ENCODE results near the gene TTYH3.

Gene TTYH3

GRCh38 chr7:2643386-2644219 lies 11.8 kb downstream of the TTYH3 start:
- peaks cover 10% of the 10 kb centered on the region for H3K4me1 Mint-ChIP-seq (ENCODE audit: low read depth)
- no peak overlapping the region for H3K27ac Mint-ChIP-seq
- no peaks in the 10 kb centered on the region for H3K9me3 Mint-ChIP-seq
- H3K27me3 Mint-ChIP-seq (ENCODE audit: low read depth), result no peaks in the 10 kb centered on the region
- H3K4me3 Mint-ChIP-seq, result no peak overlapping the region
- no peaks in the 10 kb centered on the region for H3K36me3 Mint-ChIP-seq (ENCODE audit: low read depth)

- Mint-ChIP-seq H3K36me3 (ENCODE audit: low read depth) (no peaks in the 10 kb centered on the region), H3K27me3 (ENCODE audit: low read depth) (no peaks in the 10 kb centered on the region), H3K4me1 (ENCODE audit: low read depth) (peaks cover 10% of the 10 kb centered on the region), H3K9me3 (no peaks in the 10 kb centered on the region), H3K27ac (no peak overlapping the region), H3K4me3 (no peak overlapping the region)
Observed at GRCh38 chr7:2644220-2644561, 12.4 kb downstream of the TTYH3 start.

GRCh38 chr7:2644562-2645273 lies 12.9 kb downstream of the TTYH3 start:
- Mint-ChIP-seq H3K27ac (peak overlapping the region; percentile 65), H3K4me1 (ENCODE audit: low read depth) (peaks cover 10% of the 10 kb centered on the region), H3K36me3 (ENCODE audit: low read depth) (no peaks in the 10 kb centered on the region), H3K9me3 (no peaks in the 10 kb centered on the region), H3K4me3 (peak overlapping the region; percentile 37), H3K27me3 (ENCODE audit: low read depth) (no peaks in the 10 kb centered on the region)

GRCh38 chr7:2645274-2645868 lies 13.6 kb downstream of the TTYH3 start:
- Mint-ChIP-seq H3K4me1 (ENCODE audit: low read depth) (peaks cover 10% of the 10 kb centered on the region), H3K4me3 (peak overlapping the region; percentile 37), H3K9me3 (no peaks in the 10 kb centered on the region), H3K27ac (peak overlapping the region; percentile 65), H3K36me3 (ENCODE audit: low read depth) (no peaks in the 10 kb centered on the region), H3K27me3 (ENCODE audit: low read depth) (no peaks in the 10 kb centered on the region)

- H3K9me3 Mint-ChIP-seq, result no peaks in the 10 kb centered on the region
- H3K36me3 Mint-ChIP-seq (ENCODE audit: low read depth), result no peaks in the 10 kb centered on the region
- H3K4me3 Mint-ChIP-seq, result no peak overlapping the region
- no peaks in the 10 kb centered on the region for H3K27me3 Mint-ChIP-seq (ENCODE audit: low read depth)
- H3K27ac Mint-ChIP-seq, result no peak overlapping the region
- peaks cover 10% of the 10 kb centered on the region for H3K4me1 Mint-ChIP-seq (ENCODE audit: low read depth)
Observed at GRCh38 chr7:2646336-2646679, 14.5 kb downstream of the TTYH3 start.

- no peaks in the 10 kb centered on the region for H3K27me3 Mint-ChIP-seq (ENCODE audit: low read depth)
- H3K36me3 Mint-ChIP-seq (ENCODE audit: low read depth), result no peaks in the 10 kb centered on the region
- no peak overlapping the region for H3K4me3 Mint-ChIP-seq
- H3K27ac Mint-ChIP-seq, result no peak overlapping the region
- H3K4me1 Mint-ChIP-seq (ENCODE audit: low read depth), result peaks cover 10% of the 10 kb centered on the region
- no peaks in the 10 kb centered on the region for H3K9me3 Mint-ChIP-seq
Observed at GRCh38 chr7:2646680-2647571, 15.1 kb downstream of the TTYH3 start.

- H3K4me3 Mint-ChIP-seq, result no peak overlapping the region
- no peaks in the 10 kb centered on the region for H3K36me3 Mint-ChIP-seq (ENCODE audit: low read depth)
- H3K4me1 Mint-ChIP-seq (ENCODE audit: low read depth), result peaks cover 10% of the 10 kb centered on the region
- no peaks in the 10 kb centered on the region for H3K9me3 Mint-ChIP-seq
- H3K27ac Mint-ChIP-seq, result no peak overlapping the region
- H3K27me3 Mint-ChIP-seq (ENCODE audit: low read depth), result no peaks in the 10 kb centered on the region
Observed at GRCh38 chr7:2647594-2648172, 15.9 kb downstream of the TTYH3 start.

- Mint-ChIP-seq H3K36me3 (ENCODE audit: low read depth) (no peaks in the 10 kb centered on the region), H3K4me1 (ENCODE audit: low read depth) (peaks cover 10% of the 10 kb centered on the region), H3K9me3 (no peaks in the 10 kb centered on the region), H3K27me3 (ENCODE audit: low read depth) (no peaks in the 10 kb centered on the region), H3K4me3 (no peak overlapping the region), H3K27ac (no peak overlapping the region)
Observed at GRCh38 chr7:2649139-2649838, 17.5 kb downstream of the TTYH3 start.

GRCh38 chr7:2649991-2650390 lies 18.2 kb downstream of the TTYH3 start:
- Mint-ChIP-seq H3K4me1 (ENCODE audit: low read depth) (peaks cover 8% of the 10 kb centered on the region), H3K9me3 (no peaks in the 10 kb centered on the region), H3K36me3 (ENCODE audit: low read depth) (no peaks in the 10 kb centered on the region), H3K27ac (no peak overlapping the region), H3K4me3 (no peak overlapping the region), H3K27me3 (ENCODE audit: low read depth) (no peaks in the 10 kb centered on the region)

- H3K27ac Mint-ChIP-seq, result no peak overlapping the region
- no peak overlapping the region for H3K4me3 Mint-ChIP-seq
- no peaks in the 10 kb centered on the region for H3K27me3 Mint-ChIP-seq (ENCODE audit: low read depth)
- no peaks in the 10 kb centered on the region for H3K9me3 Mint-ChIP-seq
- H3K4me1 Mint-ChIP-seq (ENCODE audit: low read depth), result peaks cover 3% of the 10 kb centered on the region
- H3K36me3 Mint-ChIP-seq (ENCODE audit: low read depth), result no peaks in the 10 kb centered on the region
Observed at GRCh38 chr7:2650451-2650850, 18.7 kb downstream of the TTYH3 start.

- no peak overlapping the region for H3K27ac Mint-ChIP-seq
- H3K4me1 Mint-ChIP-seq (ENCODE audit: low read depth), result no peaks in the 10 kb centered on the region
- no peaks in the 10 kb centered on the region for H3K9me3 Mint-ChIP-seq
- no peaks in the 10 kb centered on the region for H3K27me3 Mint-ChIP-seq (ENCODE audit: low read depth)
- no peaks in the 10 kb centered on the region for H3K36me3 Mint-ChIP-seq (ENCODE audit: low read depth)
- no peak overlapping the region for H3K4me3 Mint-ChIP-seq
Observed at GRCh38 chr7:2651336-2651735, 19.6 kb downstream of the TTYH3 start.

GRCh38 chr7:2651847-2652735 lies 20.3 kb downstream of the TTYH3 start:
- Mint-ChIP-seq H3K27ac (no peak overlapping the region), H3K36me3 (ENCODE audit: low read depth) (no peaks in the 10 kb centered on the region), H3K4me3 (no peak overlapping the region), H3K4me1 (ENCODE audit: low read depth) (no peaks in the 10 kb centered on the region), H3K27me3 (ENCODE audit: low read depth) (no peaks in the 10 kb centered on the region), H3K9me3 (no peaks in the 10 kb centered on the region)

GRCh38 chr7:2652736-2653060 lies 20.9 kb downstream of the TTYH3 start:
- H3K9me3 Mint-ChIP-seq, result no peaks in the 10 kb centered on the region
- H3K36me3 Mint-ChIP-seq (ENCODE audit: low read depth), result no peaks in the 10 kb centered on the region
- H3K4me1 Mint-ChIP-seq (ENCODE audit: low read depth), result no peaks in the 10 kb centered on the region
- no peaks in the 10 kb centered on the region for H3K27me3 Mint-ChIP-seq (ENCODE audit: low read depth)
- H3K4me3 Mint-ChIP-seq, result no peak overlapping the region
- no peak overlapping the region for H3K27ac Mint-ChIP-seq
